H1 (cell line): ENCODE data around the gene POP5. TPM values are rescaled to one million over a fixed set of nuclear protein-coding genes. Genes with fewer than 3 reads are reported as not detected.

ENCODE experiments used
- CBX8 ChIP-seq: fragments of 300-800, 300-1000 bp; sonication (generic); IDR thresholded peaks from 2 replicates; pipeline ENCODE4 v1.7.1; 2016; ENCODE audit warnings: low read depth, low read length, borderline replicate concordance
- CREB1 ChIP-seq: IDR thresholded peaks from 2 replicates; pipeline ENCODE4 v1.6.1; 2012; ENCODE audit warnings: inconsistent platforms
- EP300 ChIP-seq, 2 experiments: IDR thresholded peaks; 1 replicate in 1 of 2; 2 replicates in 1 of 2; pipeline ENCODE4 v1.6.1; 2011 to 2012; ENCODE audit warnings: low read depth in 2 of 2, low read length in 2 of 2, mild to moderate bottlenecking in 2 of 2, borderline replicate concordance in 1 of 2, inconsistent platforms in 1 of 2, moderate library complexity in 1 of 2
- EZH2 ChIP-seq: fragments of 200-600 bp; sonication (generic); IDR thresholded peaks from 2 replicates; pipeline ENCODE4 v1.7.1; 2012; ENCODE audit warnings: low read depth, mild to moderate bottlenecking, moderate library complexity, low read length, inconsistent platforms; ENCODE audit not compliant: severe bottlenecking
- NRF1 ChIP-seq: IDR thresholded peaks from 2 replicates; pipeline ENCODE4 v1.6.1; 2011; ENCODE audit warnings: mild to moderate bottlenecking, low read depth, low read length, improper control_type of control experiment
- SIN3A ChIP-seq, 2 experiments: IDR thresholded peaks in 1 of 2; conservative IDR thresholded peaks in 1 of 2; 2 replicates each; pipeline ENCODE4 v1.6.1; 2011 to 2012; ENCODE audit warnings: low read length in 2 of 2, improper control_type of control experiment in 1 of 2, low read depth in 1 of 2, mild to moderate bottlenecking in 1 of 2
- TAF1 ChIP-seq: IDR thresholded peaks from 2 replicates; pipeline ENCODE4 v1.6.1; 2011; ENCODE audit warnings: mild to moderate bottlenecking, low read depth, low read length
- YY1 ChIP-seq: IDR thresholded peaks from 2 replicates; pipeline ENCODE4 v1.6.1; 2011; ENCODE audit warnings: low read depth, mild to moderate bottlenecking, low read length
- ZNF274 ChIP-seq: IDR thresholded peaks from 2 replicates; pipeline ENCODE4 v1.7.0; 2012; ENCODE audit warnings: low read length, borderline replicate concordance; ENCODE audit errors: extremely low read depth
- polyA plus RNA-seq, 7 experiments: library from polyadenylated mRNA; depleted of rRNA in 3 of 7; stranded (reverse) in 5 of 7; unstranded in 2 of 7; fragments of >200 nt in 5 of 7; fragments of 200-250 nt in 2 of 7; gene quantifications; 1 replicate in 5 of 7; 2 replicates in 1 of 7; 4 replicates in 1 of 7; pipeline versions ENCODE4 v1.2.1 to v1.2.3, GENCODE V29; 2011 to 2013; ENCODE audit warnings: missing spikeins in 2 of 7, mixed read lengths in 2 of 7
- total RNA-seq: library from RNA; stranded (reverse); fragmentation: NEBNext Ultra II Directional; extraction: Animal tissue kit (Norgen Biotek cat#: 25700); gene quantifications from 2 replicates; pipeline ENCODE4 v1.2.1, GENCODE V29; 2021
- TF ChIP-seq, protein P1 (sequence below): IDR thresholded peaks from 2 replicates; pipeline ENCODE4 v1.6.1; 2012; ENCODE audit warnings: inconsistent platforms

POP5 gene
- total and polyA plus RNA-seq, 2 of the 8 experiments (the other 6 are each of a cell fraction or from before 2014, with no cell fraction given), result 59.7 to 124 TPM

DNA sequence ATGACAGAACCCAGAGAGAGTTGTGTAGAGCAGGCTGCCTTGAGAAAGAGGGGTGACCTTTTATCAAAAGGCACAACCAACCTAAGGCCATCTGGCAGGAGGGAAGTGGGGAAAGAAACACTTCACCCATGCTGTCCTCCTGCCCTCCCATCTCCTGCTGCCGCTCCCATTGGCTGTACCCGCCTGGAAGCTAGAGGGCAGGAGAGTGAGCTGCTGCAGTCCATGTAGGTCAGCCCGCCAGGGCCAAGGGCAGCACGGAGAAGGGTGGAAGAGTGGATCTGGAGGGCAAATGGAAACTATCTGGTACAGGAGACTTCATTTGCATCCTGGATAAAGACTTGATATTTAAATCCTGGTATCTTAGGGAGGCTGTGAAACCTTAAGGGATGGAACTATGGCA lies 47.7 kb upstream of the POP5 start (continued):
- TF ChIP-seq TAF1 (no peak), EZH2 (no peak), SIN3A (conservative IDR thresholded peaks at IDR 0.05 in 1 of 2, IDR thresholded peaks at IDR 0.05 in 1 of 2; ENCODE audit: low read depth in 1 of 2, low read length in 2 of 2) (0 out of 4 replicates have a peak, but pooled peaks of 1 of the 2 experiments have one; percentile 32), ZNF274 (no peak), EP300 (IDR thresholded peaks at IDR 0.05; ENCODE audit: borderline replicate concordance in 1 of 2, low read depth in 2 of 2, low read length in 2 of 2) (no peak), NRF1 (no peak), YY1 (no peak), CREB1 (no peak), CBX8 (no peak)
- TF ChIP-seq, protein P1, sequence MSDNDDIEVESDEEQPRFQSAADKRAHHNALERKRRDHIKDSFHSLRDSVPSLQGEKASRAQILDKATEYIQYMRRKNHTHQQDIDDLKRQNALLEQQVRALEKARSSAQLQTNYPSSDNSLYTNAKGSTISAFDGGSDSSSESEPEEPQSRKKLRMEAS, result peak; percentile 44; the same call in 1 of the 2 replicates
